Ovary (tissue), 3 donors: ENCODE measurements around the gene PPP2R5D.

ENCODE experiments used
- CTCF ChIP-seq, 3 donors: fragments of 450-650 bp in 2 of 3; fragments of 200-600 bp in 1 of 3; IDR thresholded peaks; one replicate each; pipeline versions ENCODE4 v1.5.1 to v1.8.0; 2016 to 2022; ENCODE audit warnings: antibody characterized with exemption in 3 of 3, mild to moderate bottlenecking in 1 of 3
- EP300 ChIP-seq: sonication (generic); formaldehyde crosslinking; IDR thresholded peaks from one replicate; pipeline ENCODE4 v1.6.1; 2017; ENCODE audit warnings: antibody characterized with exemption
- POLR2A ChIP-seq: fragments of 450-650 bp; IDR thresholded peaks from one replicate; pipeline ENCODE4 v1.6.1; 2017; ENCODE audit warnings: antibody characterized with exemption, mild to moderate bottlenecking, moderate library complexity
- donor health status: DM: no; HTN: no; CAD: no.

- TF ChIP-seq CTCF (IDR thresholded peaks at IDR 0.05), result no peak
- no peak for TF ChIP-seq POLR2A
- TF ChIP-seq EP300, result no peak
These were observed 51.3 kb downstream of the PPP2R5D start for GRCh38 chr6:43035495-43036194.
